ENCODE results near the gene DCTN4.

GRCh38 chr5:150789450-150789849 is 30.6 kb upstream of the DCTN4 start:
- TF ChIP-seq ZNF512 (CRISPR knock-in tag; IDR thresholded peaks at IDR 0.05; ENCODE audit: borderline replicate concordance) (no peak), CTCF (IDR thresholded peaks at IDR 0.05) (no peak)

All from WTC11 (cell line).